COLO829 (cell line): ENCODE results near the gene RALGAPB.
"Not testable (repeated sequence)": the region's sequence is repeated elsewhere in the genome, so short reads cannot be mapped to it uniquely, and the experiment has no call there.

Experiments
- DNase-seq: peaks from one replicate; pipeline ENCODE4 v3.0.0; 2012; ENCODE audit warnings: low spot score

Gene RALGAPB

GRCh38 chr20:38497246-38497935 is 24.7 kb downstream of the RALGAPB start:
- no peak for DNase-seq

- DNase-seq = no peak
These were observed 26.3 kb downstream of the RALGAPB start for GRCh38 chr20:38498909-38499308.

GRCh38 chr20:38499366-38499765 is 26.7 kb downstream of the RALGAPB start:
- DNase-seq = no peak

GRCh38 chr20:38501858-38502436 is 29.3 kb downstream of the RALGAPB start:
- no peak for DNase-seq

DNA sequence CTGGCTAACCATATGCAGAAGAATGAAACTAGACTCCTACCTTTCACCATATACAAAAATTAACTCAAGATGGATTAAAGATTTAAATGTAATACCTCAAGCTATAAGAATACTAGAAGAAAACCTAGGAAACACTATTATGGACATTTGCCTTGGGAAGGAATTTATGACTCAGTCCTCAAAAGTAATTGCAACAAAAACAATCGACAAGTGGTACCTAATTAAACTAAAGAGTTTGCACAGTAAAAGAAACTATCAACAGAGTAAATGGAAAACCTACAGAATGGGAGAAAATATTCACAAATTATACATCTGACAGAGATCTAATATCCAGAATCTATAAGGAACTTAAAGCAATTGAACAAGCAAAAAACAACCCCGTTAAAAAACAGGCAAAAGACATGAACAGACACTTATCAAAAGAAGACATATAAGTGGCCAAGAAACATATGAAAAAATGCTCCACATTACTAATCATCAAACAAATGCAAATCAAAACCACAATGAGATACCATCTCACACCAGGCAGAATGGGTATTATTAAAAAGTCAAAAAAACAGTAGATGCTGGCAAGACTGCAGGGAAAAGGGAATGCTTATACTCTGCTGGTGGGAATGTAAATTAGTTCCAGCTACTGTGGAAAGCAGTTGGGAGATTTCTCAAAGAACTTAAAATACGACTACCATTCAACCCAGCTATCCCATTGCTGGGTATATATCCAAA is 31.9 kb downstream of the RALGAPB start:
- DNase-seq = no peak

- no peak for DNase-seq
These were observed 32.4 kb downstream of the RALGAPB start for GRCh38 chr20:38505091-38505455.

GRCh38 chr20:38511726-38512125 is 39.1 kb downstream of the RALGAPB start:
- DNase-seq = not testable (repeated sequence)

GRCh38 chr20:38514185-38514584 is 41.5 kb downstream of the RALGAPB start:
- no peak for DNase-seq

DNA sequence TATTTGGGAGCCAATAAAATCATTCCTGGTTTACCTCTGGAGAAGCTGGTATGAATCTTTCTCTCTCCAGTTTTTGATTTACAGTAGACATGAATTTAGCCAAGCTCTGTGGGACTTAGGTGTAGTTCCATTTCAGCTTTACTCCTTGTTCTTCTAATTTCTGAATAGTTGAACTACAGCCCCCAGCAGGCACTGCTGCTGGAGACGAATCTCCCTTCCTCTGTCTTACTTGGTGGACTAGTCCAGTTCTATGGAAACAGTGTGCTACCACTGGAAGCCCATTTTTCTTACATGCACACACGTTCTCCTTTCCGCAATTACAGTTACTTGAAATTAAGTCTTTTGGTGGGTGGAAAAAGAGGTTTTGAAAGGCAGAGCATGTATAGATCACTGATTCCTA is 42.3 kb downstream of the RALGAPB start:
- no peak for DNase-seq

- no peak for DNase-seq
These were observed 43.0 kb downstream of the RALGAPB start for GRCh38 chr20:38515631-38516030.

DNA sequence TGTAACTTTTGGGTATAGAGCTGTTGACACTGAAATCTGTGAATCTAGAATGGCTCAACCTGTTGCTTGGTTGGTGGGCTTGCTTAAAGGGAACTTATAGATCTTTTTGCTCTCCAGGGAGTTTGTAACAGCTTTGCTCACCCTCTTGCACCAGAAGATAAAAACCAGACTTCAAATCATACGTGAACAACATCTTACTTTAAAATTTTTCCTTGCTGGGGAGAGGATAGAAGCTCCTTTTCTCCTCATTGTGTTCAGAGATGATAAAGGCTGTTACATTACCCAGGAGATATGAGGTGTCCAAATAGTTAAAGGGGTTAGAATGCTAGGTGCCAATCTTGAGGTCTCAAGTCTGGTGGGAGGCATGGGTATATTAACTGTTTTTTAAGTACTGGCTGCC is 46.8 kb downstream of the RALGAPB start:
- DNase-seq = no peak

DNA sequence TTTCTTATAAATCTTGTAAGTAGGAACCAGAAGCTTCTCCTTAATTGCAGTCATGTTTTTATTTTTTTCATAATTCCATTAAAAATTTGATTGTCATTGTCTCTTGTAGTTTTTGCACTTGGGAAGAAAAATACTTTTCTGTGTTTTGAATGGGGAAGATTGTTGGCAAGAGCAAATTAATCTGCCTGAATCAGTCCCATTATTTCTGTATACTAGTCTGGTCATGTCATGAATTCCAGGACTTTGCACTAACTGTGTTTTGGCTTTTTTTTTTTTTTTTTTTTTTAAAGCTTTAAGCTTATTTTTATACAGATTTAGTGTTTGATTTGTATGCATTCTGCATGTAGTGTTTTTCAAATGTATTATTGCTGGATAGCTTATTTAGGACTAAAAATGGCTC is 47.6 kb downstream of the RALGAPB start:
- DNase-seq = peak; percentile 31

- peak; percentile 7 for DNase-seq
These were observed 51.1 kb downstream of the RALGAPB start for GRCh38 chr20:38523697-38524096.

- DNase-seq = no peak
These were observed 55.5 kb downstream of the RALGAPB start for GRCh38 chr20:38528167-38528566.

DNA sequence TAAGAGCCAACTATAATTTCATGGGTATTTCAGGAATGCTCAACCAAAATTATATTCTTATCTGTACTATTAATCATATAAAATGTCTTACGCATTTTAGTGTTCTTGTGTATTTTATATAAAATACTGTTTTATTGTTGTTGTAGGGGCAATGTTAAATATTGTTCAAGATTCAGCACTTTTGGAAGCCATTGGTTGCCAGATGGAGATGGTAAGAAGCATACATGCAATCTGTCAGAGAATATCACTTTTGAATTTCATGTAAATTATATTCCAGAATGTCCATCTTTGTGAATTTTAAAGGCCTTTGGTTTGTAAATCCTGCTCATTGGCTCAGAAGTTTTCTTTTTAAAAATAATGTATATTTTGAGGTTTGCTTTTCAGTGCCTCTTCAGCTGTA is 58.4 kb downstream of the RALGAPB start:
- DNase-seq = no peak

DNA sequence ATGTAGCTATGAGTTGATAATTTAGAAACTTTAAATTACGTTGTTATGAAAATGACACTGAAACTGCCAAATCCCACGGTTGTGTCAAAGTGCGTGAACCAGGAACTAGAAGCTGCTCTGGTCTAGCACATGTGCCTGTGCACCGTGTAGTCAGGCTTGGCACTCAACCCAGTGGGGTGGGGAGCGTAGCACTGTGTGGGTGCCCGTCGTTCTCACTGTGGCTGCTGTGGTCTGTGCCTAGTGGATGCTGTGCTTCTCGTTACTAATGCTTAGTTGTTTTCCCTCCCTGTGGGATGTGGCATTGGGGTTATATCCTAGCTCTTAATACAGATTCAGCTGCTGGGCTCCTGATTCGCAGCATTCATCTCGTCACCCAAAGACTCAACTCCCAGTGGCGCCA is 62.1 kb downstream of the RALGAPB start:
- DNase-seq = no peak

- DNase-seq = no peak
These were observed 63.7 kb downstream of the RALGAPB start for GRCh38 chr20:38536310-38536709.

- DNase-seq = no peak
These were observed 64.5 kb downstream of the RALGAPB start for GRCh38 chr20:38537176-38537575.

DNA sequence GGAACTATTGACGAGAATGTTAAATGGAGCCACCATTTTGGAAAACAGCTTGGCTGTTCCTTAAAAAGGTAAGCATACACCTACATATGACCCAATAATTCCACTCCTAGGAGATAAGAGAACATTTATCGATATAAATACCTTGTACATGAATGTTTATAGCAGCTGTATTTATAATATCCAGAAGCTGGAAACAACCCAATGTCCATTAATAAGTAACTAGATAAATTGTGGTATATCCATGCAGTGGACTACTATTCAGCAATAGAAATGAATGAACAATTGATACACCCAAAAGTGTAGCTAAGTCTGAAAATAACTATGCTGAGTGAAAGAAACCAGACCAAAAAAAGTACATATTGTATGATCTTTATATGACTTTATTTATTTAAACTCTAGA is 66.1 kb downstream of the RALGAPB start:
- DNase-seq = no peak

DNA sequence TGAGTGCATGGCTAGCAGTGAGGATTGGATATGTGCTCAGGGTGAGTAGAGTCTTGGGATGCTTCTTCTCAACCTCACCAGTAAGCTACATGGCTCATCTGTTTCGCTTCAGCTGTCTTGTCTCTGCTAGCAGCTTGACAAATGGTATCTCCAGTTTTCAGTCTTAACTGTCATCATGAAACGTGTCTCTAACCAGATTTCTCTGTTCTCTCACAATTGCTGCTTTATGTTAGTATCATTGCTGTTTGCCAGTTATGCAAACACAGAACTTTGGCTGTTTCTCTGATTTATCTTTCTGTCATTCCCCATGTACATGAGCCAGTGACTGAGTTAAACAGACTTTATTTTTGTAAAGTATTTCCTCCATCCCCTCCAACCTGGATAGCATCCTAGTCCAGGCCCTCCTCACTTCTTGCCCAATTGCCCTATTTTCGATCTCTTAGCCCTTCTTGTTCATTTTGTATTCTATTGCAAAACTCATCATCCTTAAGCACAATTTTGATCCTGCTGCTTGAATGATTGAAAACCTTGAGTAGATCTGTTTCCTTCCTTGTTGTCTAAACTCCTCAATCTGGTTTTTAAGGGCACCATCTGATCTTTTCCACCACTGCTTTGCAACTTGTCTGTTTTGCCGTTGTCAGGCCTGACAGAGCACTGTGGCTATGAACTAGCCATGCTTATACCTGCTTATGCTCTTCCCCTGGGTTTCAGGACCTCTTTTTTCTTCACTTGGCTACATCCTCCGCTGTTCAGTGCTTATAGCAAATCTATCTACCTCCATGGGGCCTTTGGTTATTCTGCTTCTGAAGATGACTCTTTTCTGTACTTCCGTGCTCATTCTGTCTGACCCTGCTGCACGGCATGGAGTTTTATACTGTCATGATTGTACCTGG is 70.6 kb downstream of the RALGAPB start:
- DNase-seq = no peak

- no peak for DNase-seq
These were observed 73.1 kb downstream of the RALGAPB start for GRCh38 chr20:38545771-38546170.

- DNase-seq = no peak
These were observed 74.8 kb downstream of the RALGAPB start for GRCh38 chr20:38547288-38548085.
